GM12891 (cell line): ENCODE results near the gene KRTAP1-3.
"Not testable (repeated sequence)": the region's sequence is repeated elsewhere in the genome, so short reads cannot be mapped to it uniquely, and the experiment has no call there.

ENCODE experiments used
- POLR2A ChIP-seq: IDR thresholded peaks from 2 replicates; pipeline ENCODE4 v1.6.1; 2011; ENCODE audit warnings: low read depth, low read length, control low read depth
- POLR2AphosphoS5 ChIP-seq: IDR thresholded peaks from 2 replicates; pipeline ENCODE4 v1.6.1; 2011; ENCODE audit warnings: low read depth, low read length, control low read depth
- POU2F2 ChIP-seq: IDR thresholded peaks from 2 replicates; pipeline ENCODE4 v1.6.1; 2011; ENCODE audit warnings: low read depth, mild to moderate bottlenecking, control low read depth, low read length, moderate library complexity
- TAF1 ChIP-seq: IDR thresholded peaks from 2 replicates; pipeline ENCODE4 v1.6.1; 2011; ENCODE audit warnings: low read depth, low read length, control low read depth

GRCh38 chr17:41040783-41041571 lies 6.3 kb upstream of the KRTAP1-3 start, which contains the start of gene KRTAP1-1:
- TF ChIP-seq POLR2AphosphoS5, POLR2A, POU2F2, TAF1: not testable (repeated sequence)
